ENCODE data around the gene CIB2.

CIB2 gene

GRCh38 chr15:78071383-78071782, 59.9 kb downstream of the CIB2 start:
- peaks cover 6% of the 10 kb centered on the region for H3K36me3 ChIP-seq (replicated peaks; ENCODE audit: low read depth, low read length)
- no peak overlapping the region for H3K9ac ChIP-seq (ENCODE audit: low read length)
- H3K4me1 ChIP-seq (ENCODE audit: low read length), result peaks cover 39% of the 10 kb centered on the region
- H3K4me3 ChIP-seq (ENCODE audit: low read length), result no peak overlapping the region
- TF ChIP-seq CTCF (IDR thresholded peaks at IDR 0.05; ENCODE audit: low read depth, low read length), result no peak
- no peak for TF ChIP-seq EZH2phosphoT487 (IDR thresholded peaks at IDR 0.05; ENCODE audit: low read depth)
- H4K20me1 ChIP-seq (ENCODE audit: insufficient read depth, low read length), result peaks cover 41% of the 10 kb centered on the region
- H3K27ac ChIP-seq (ENCODE audit: low read length), result no peak overlapping the region
- no peaks in the 10 kb centered on the region for H3K9me3 ChIP-seq (ENCODE audit: insufficient read depth, low read length)
- no peak overlapping the region for H3K4me2 ChIP-seq (ENCODE audit: low read length)
- H2AFZ ChIP-seq (ENCODE audit: low read depth, low read length), result no peak overlapping the region
- H3K79me2 ChIP-seq (ENCODE audit: low read length), result peaks cover 8% of the 10 kb centered on the region
- peaks cover 12% of the 10 kb centered on the region; the same call in 1 of the 2 replicates for H3K27me3 ChIP-seq (ENCODE audit: low read depth, low read length)

- Histone ChIP-seq H4K20me1 (ENCODE audit: insufficient read depth, low read length) (peaks cover 52% of the 10 kb centered on the region), H3K9ac (ENCODE audit: low read length) (no peak overlapping the region), H3K27me3 (ENCODE audit: low read depth, low read length) (peaks cover 12% of the 10 kb centered on the region; the same call in 1 of the 2 replicates), H3K36me3 (replicated peaks; ENCODE audit: low read depth, low read length) (peaks cover 6% of the 10 kb centered on the region), H3K4me1 (ENCODE audit: low read length) (peaks cover 51% of the 10 kb centered on the region), H3K4me3 (ENCODE audit: low read length) (no peak overlapping the region), H3K4me2 (ENCODE audit: low read length) (no peak overlapping the region), H3K9me3 (ENCODE audit: insufficient read depth, low read length) (no peaks in the 10 kb centered on the region), H3K79me2 (ENCODE audit: low read length) (peaks cover 13% of the 10 kb centered on the region), H2AFZ (ENCODE audit: low read depth, low read length) (no peak overlapping the region), H3K27ac (ENCODE audit: low read length) (no peak overlapping the region)
- TF ChIP-seq CTCF (IDR thresholded peaks at IDR 0.05; ENCODE audit: low read depth, low read length), result no peak
- no peak for TF ChIP-seq EZH2phosphoT487 (IDR thresholded peaks at IDR 0.05; ENCODE audit: low read depth)
Observed at GRCh38 chr15:78070049-78070700, 61.1 kb downstream of the CIB2 start.

GRCh38 chr15:78069462-78070029, 61.7 kb downstream of the CIB2 start:
- H3K4me2 ChIP-seq (ENCODE audit: low read length), result peak overlapping the region; percentile 66
- peaks cover 56% of the 10 kb centered on the region for H4K20me1 ChIP-seq (ENCODE audit: insufficient read depth, low read length)
- H3K36me3 ChIP-seq (replicated peaks; ENCODE audit: low read depth, low read length), result peaks cover 2% of the 10 kb centered on the region
- peak; percentile 30 for TF ChIP-seq CTCF (IDR thresholded peaks at IDR 0.05; ENCODE audit: low read depth, low read length)
- no peak for TF ChIP-seq EZH2phosphoT487 (IDR thresholded peaks at IDR 0.05; ENCODE audit: low read depth)
- H3K9ac ChIP-seq (ENCODE audit: low read length), result no peak overlapping the region
- peaks cover 54% of the 10 kb centered on the region for H3K4me1 ChIP-seq (ENCODE audit: low read length)
- H3K27ac ChIP-seq (ENCODE audit: low read length), result no peak overlapping the region
- H3K79me2 ChIP-seq (ENCODE audit: low read length), result peaks cover 15% of the 10 kb centered on the region
- no peak overlapping the region for H3K4me3 ChIP-seq (ENCODE audit: low read length)
- peaks cover 19% of the 10 kb centered on the region; the same call in 1 of the 2 replicates for H3K27me3 ChIP-seq (ENCODE audit: low read depth, low read length)
- no peaks in the 10 kb centered on the region for H3K9me3 ChIP-seq (ENCODE audit: insufficient read depth, low read length)
- no peak overlapping the region for H2AFZ ChIP-seq (ENCODE audit: low read depth, low read length)

GRCh38 chr15:78069052-78069414, 62.2 kb downstream of the CIB2 start:
- H2AFZ ChIP-seq (ENCODE audit: low read depth, low read length), result no peak overlapping the region
- no peaks in the 10 kb centered on the region for H3K9me3 ChIP-seq (ENCODE audit: insufficient read depth, low read length)
- no peak overlapping the region for H3K9ac ChIP-seq (ENCODE audit: low read length)
- peaks cover 58% of the 10 kb centered on the region for H4K20me1 ChIP-seq (ENCODE audit: insufficient read depth, low read length)
- no peaks in the 10 kb centered on the region for H3K36me3 ChIP-seq (replicated peaks; ENCODE audit: low read depth, low read length)
- TF ChIP-seq EZH2phosphoT487 (IDR thresholded peaks at IDR 0.05; ENCODE audit: low read depth), result no peak
- no peak for TF ChIP-seq CTCF (IDR thresholded peaks at IDR 0.05; ENCODE audit: low read depth, low read length)
- peak overlapping the region; percentile 40 for H3K4me3 ChIP-seq (ENCODE audit: low read length)
- peak overlapping the region; percentile 66 for H3K4me2 ChIP-seq (ENCODE audit: low read length)
- no peak overlapping the region for H3K27ac ChIP-seq (ENCODE audit: low read length)
- H3K4me1 ChIP-seq (ENCODE audit: low read length), result peaks cover 54% of the 10 kb centered on the region
- peaks cover 15% of the 10 kb centered on the region for H3K79me2 ChIP-seq (ENCODE audit: low read length)
- H3K27me3 ChIP-seq (ENCODE audit: low read depth, low read length), result peaks cover 24% of the 10 kb centered on the region; the same call in 1 of the 2 replicates
